Astrocyte (in vitro differentiated cells and primary cell): Measurements from ENCODE around the gene MDFI.

ENCODE experiments used
- EZH2 ChIP-seq: IDR thresholded peaks from 2 replicates; pipeline ENCODE4 v1.6.1; 2012; ENCODE audit warnings: mild to moderate bottlenecking, low read length, inconsistent platforms; ENCODE audit not compliant: insufficient read depth
- TF ChIP-seq, protein P1 (sequence below): IDR thresholded peaks from 2 replicates; pipeline ENCODE4 v1.5.1; 2011; ENCODE audit warnings: low read depth, mild to moderate bottlenecking, inconsistent platforms, low read length, moderate library complexity; ENCODE audit not compliant: insufficient read depth

DNA sequence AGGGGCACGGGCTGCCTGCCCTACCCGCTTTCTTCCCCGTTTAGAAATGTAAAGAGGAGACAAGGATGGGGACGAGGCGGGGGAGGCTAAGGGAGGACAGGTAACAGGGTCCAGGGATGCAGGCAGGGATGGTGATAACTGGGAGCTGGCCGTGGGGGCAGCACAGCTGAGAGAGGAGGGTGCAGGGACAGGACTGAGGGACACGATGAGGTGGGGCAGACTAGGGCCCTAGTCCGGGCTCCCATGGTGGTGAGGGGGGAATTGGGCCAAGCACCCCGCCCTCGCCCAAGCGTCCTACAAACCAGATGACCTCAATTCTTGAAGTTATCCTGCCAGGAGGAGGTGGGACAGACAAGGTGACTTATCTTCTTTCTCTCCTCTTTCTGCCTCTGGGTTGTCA, 44.4 kb upstream of the MDFI start:
- TF ChIP-seq EZH2: no peak
- TF ChIP-seq, protein P1, sequence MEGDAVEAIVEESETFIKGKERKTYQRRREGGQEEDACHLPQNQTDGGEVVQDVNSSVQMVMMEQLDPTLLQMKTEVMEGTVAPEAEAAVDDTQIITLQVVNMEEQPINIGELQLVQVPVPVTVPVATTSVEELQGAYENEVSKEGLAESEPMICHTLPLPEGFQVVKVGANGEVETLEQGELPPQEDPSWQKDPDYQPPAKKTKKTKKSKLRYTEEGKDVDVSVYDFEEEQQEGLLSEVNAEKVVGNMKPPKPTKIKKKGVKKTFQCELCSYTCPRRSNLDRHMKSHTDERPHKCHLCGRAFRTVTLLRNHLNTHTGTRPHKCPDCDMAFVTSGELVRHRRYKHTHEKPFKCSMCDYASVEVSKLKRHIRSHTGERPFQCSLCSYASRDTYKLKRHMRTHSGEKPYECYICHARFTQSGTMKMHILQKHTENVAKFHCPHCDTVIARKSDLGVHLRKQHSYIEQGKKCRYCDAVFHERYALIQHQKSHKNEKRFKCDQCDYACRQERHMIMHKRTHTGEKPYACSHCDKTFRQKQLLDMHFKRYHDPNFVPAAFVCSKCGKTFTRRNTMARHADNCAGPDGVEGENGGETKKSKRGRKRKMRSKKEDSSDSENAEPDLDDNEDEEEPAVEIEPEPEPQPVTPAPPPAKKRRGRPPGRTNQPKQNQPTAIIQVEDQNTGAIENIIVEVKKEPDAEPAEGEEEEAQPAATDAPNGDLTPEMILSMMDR: no peak
